SW 1271 (cell line): ENCODE results near the gene CAPN11.
"Not testable (repeated sequence)": the region's sequence is repeated elsewhere in the genome, so short reads cannot be mapped to it uniquely, and the experiment has no call there.

Experiments
- DNase-seq, 2 experiments: peaks; one replicate each; lab custom pipeline; 2025; lab: John Stamatoyannopoulos, UW

Gene CAPN11

DNA sequence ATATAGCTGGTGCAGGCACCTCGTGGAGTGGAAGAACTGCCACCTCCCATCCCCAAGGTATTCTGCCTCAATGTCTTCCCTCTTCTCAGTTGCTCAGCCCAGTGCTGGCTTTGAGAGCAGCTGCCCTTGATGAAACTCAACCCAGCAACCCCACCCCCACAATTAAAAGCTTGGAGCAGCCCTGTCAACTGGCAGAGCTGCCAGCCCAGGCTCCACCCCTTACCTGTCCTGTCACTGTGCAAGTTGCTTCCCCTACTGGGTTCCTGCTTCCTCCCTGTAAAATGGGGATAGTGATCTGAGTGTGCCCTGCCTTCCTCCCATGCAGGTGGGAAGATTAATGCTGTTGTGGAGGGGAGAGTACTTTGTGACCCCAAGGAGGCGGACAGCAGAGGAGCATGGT is 26.7 kb upstream of the CAPN11 start:
- no peak for DNase-seq

GRCh38 chr6:44132476-44132875 is 26.1 kb upstream of the CAPN11 start:
- no peak for DNase-seq

DNA sequence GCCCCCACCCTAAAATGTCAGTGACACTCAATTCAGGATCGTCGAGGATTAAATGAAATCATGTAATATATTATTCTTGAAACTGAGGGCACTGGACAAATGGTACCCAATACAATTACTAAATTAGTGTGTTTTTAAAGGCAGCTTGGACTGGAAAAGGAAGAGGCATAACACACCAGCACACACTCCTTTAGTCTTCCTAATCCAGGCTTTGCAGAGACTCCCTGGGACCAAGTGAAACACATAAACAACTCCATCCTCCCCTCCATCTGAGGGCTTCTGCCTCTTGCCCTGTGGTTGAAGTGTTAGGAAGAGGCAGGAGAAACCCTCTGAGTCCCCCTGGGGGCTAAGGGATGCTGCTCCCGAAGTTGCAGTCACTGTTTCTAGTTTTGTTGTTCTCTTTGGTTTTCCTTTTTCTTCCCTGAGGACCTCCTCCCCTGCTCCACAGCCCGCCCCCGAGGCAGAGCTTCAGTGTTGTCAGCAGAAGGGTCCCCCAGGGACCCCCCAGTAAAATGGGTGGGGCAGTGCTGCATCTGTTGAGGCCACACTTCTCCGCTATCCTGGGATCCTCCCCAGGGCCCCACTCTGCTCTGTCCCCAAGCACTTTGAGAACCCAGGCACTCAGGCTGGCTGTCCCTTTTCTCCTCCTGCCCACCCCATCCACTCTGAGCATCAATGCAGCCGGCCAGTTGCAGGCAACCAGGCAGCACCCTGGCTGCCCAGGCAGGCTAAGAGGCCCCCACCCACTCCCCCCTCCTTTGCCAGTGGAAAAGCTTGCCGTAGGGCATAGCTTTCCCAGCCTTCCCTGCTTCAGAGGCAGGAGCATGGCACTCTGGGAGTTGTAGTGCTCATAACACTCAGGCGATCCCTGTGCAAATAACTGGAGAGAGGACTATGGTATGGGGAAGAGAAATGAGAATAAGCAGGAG is 25.4 kb upstream of the CAPN11 start:
- DNase-seq = peak in 1 of 2 experiments; percentile 35

DNA sequence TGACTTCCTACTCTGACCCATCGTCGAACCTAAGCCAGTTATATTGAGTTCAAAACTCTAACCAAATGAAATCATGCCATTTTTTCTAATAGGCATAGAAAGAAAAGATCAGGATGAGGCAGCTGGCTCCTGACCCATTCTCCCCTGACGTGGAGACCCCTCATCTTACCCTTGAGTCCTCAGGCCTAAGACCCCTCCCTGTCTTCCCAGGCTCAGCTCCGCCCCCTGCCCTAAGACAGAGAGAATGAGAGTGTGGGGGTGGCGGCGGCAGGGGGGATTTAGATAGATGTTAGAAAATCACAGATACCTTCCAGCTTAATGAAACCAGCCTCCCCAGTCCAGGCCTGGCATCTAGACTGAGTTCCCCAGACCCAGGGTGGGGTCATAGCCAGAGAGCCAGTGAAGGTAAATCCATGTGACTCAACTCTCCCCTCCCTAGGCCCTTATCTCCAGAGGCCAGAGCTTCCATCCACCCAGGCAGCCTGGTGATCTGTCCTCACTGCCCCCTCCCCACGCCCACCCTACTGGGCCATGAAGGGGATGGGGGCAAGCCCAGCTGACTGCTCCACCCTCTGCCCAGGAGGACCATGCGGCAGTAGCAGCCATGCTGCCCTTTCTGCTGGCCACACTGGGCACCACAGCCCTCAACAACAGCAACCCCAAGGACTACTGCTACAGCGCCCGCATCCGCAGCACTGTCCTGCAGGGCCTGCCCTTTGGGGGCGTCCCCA is 24.5 kb upstream of the CAPN11 start:
- DNase-seq = no peak

GRCh38 chr6:44135173-44135758 is 23.4 kb upstream of the CAPN11 start:
- no peak for DNase-seq

- no peak for DNase-seq
Observed at GRCh38 chr6:44135875-44136274, 22.7 kb upstream of the CAPN11 start.

- no peak for DNase-seq
Observed at GRCh38 chr6:44138717-44139350, 19.8 kb upstream of the CAPN11 start.

DNA sequence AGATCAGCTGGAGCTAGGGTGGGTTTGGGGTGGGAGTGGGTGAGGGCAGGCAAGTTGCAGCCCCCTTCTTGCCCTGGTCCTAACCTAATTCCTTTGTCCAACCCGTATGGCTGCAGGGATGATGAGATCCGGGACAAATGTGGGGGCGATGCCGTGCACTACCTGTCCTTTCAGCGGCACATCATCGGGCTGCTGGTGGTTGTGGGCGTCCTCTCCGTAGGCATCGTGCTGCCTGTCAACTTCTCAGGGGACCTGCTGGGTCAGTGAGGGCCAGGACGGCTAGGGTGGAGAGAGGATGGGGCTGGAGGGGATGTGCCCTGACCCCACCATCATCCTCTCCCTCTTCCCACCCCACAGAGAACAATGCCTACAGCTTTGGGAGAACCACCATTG is 19.3 kb upstream of the CAPN11 start:
- no peak for DNase-seq

- DNase-seq = no peak
Observed at GRCh38 chr6:44142835-44143234, 15.8 kb upstream of the CAPN11 start.

DNA sequence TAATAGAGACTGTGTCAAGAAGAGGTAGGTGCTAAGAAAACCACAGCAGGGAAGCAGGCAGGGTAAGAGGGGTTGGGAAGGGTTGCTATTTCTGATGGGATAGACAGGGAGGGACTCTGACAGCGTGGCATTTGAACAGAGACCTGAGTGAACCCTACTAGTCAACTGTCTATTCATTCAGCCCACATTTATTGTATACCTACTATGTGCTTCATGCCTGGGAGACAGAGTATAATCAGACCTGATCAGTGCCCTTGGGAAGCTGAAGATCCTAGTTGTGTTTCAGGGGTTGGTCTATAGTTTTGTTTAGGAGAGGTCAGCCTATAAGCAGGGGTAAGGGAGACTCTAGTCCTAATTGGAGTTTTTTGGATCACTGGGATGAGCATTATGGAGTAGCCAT is 14.9 kb upstream of the CAPN11 start:
- DNase-seq = no peak

DNA sequence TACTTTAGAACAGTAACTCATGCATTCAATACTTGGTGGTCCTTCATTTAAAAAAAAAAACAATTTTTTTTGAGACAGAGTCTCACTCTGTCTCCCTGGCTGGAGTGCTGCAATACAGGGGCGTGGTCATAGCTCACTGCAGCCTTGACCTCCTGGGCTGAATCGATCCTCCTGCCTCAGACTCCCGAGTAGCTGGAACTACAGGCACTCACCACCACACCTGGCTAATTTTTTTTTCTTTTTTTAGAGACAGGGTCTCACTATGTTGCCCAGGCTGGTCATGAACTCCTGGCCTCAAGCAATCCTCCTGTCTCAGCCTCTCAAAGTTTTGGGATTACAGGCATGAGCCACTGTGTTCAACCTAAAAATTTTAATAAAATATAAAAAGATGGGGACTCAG is 14.1 kb upstream of the CAPN11 start:
- DNase-seq = not testable (repeated sequence)

- DNase-seq = no peak
Observed at GRCh38 chr6:44145839-44146238, 12.8 kb upstream of the CAPN11 start.

- no peak for DNase-seq
Observed at GRCh38 chr6:44146685-44147084, 11.9 kb upstream of the CAPN11 start.

- no peak for DNase-seq
Observed at GRCh38 chr6:44147256-44147655, 11.4 kb upstream of the CAPN11 start.

DNA sequence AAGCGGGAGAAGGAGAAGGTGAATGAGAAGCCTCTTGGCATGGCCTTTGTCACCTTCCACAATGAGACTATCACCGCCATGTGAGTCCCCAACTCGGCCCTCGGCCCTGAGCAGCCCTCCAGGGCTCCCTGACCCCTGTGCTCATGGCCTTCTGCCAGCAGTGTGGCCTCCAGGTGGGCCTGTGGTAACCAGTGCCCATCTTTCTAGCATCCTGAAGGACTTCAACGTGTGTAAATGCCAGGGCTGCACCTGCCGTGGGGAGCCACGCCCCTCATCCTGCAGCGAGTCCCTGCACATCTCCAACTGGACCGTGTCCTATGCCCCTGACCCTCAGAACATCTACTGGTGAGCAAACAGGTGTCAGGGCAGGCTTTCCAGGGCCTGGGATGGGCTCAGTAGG is 10.3 kb upstream of the CAPN11 start:
- DNase-seq = no peak

- DNase-seq = no peak
Observed at GRCh38 chr6:44149369-44150012, 9.1 kb upstream of the CAPN11 start.

DNA sequence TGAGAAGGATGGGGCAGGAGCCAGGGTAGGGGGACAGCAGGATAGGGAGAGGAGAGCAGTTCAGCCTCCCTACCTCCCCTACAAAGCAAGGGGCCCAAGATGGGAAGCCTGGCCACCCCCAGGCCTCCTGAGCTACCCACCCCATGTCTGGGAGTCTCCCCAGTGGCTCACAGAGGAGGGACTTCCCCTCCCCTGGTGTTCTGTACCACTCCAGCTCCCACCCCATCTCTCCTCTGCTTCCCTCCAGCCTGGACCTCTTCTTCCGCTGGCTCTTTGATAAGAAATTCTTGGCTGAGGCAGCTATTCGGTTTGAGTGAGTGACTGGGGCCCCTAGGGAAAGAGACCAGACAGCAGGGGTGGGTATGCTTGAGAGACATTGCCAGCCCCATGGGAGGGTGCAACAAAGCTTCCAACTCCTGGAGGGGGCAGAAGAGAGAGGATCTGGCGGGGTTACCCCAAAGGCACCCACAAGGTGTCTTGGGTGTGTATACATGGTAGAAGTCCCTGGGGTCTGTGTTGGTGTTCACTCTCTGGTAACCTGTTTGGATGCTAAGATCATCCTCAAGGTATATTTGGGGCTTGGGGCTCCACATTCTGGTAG is 8.2 kb upstream of the CAPN11 start:
- no peak for DNase-seq

- no peak for DNase-seq
Observed at GRCh38 chr6:44151348-44152108, 7.1 kb upstream of the CAPN11 start.

- no peak for DNase-seq
Observed at GRCh38 chr6:44152109-44152461, 6.5 kb upstream of the CAPN11 start.

DNA sequence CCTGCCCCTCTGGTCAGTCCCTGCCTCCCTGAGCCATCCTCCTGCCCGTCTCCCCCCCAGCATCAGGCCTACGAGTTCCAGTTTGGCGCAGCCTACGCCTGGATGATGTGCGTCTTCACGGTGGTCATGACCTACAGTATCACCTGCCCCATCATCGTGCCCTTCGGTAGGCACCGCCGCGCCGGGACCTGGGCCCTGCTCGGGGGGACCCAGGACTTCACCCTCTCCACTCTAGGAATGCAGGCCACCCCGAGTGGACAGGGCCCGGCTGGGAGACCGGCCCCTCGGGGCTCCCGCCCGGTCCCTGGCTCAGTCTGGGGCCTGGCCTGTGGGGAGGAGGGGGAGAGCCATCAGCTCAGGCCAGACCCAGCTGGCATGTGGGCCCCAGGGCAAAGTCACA is 6.1 kb upstream of the CAPN11 start:
- no peak for DNase-seq

DNA sequence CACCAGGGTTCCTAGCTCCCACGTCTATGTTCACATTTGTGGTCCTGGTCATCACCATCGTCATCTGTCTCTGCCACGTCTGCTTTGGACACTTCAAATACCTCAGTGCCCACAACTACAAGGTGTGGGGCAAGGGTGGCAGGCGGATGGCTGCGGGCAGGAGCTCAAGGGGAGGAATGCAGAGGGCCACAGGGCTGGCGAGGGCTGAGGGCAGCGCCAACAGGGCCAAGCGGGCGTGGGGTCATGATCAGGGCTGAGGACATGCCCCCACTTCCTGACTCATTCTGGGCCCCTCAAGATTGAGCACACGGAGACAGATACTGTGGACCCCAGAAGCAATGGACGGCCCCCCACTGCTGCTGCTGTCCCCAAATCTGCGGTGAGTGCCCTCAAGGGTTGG is 4.6 kb upstream of the CAPN11 start:
- no peak for DNase-seq
